Upper lobe of left lung (tissue), 4 donors: ENCODE measurements around the gene FA2H.

ENCODE experiments used
- EP300 ChIP-seq, 4 donors: sonication (generic); formaldehyde crosslinking; IDR thresholded peaks; one replicate each; pipeline ENCODE4 v1.5.1; 2017; ENCODE audit warnings: antibody characterized with exemption in 4 of 4, control low read depth in 2 of 4
- POLR2A ChIP-seq, 4 donors: fragments of 450-650 bp; IDR thresholded peaks; one replicate each; pipeline ENCODE4 v1.5.1; 2016 to 2017; ENCODE audit warnings: antibody characterized with exemption in 4 of 4, mild to moderate bottlenecking in 2 of 4
- TF ChIP-seq, protein P1 (sequence below), 6 experiments: fragments of 450-650 bp in 4 of 6; fragments of 200-600 bp in 2 of 6; sonication (generic) in 2 of 6; IDR thresholded peaks; one replicate each; pipeline ENCODE4 v1.5.1; 2016 to 2019; ENCODE audit warnings: antibody characterized with exemption in 6 of 6

DNA sequence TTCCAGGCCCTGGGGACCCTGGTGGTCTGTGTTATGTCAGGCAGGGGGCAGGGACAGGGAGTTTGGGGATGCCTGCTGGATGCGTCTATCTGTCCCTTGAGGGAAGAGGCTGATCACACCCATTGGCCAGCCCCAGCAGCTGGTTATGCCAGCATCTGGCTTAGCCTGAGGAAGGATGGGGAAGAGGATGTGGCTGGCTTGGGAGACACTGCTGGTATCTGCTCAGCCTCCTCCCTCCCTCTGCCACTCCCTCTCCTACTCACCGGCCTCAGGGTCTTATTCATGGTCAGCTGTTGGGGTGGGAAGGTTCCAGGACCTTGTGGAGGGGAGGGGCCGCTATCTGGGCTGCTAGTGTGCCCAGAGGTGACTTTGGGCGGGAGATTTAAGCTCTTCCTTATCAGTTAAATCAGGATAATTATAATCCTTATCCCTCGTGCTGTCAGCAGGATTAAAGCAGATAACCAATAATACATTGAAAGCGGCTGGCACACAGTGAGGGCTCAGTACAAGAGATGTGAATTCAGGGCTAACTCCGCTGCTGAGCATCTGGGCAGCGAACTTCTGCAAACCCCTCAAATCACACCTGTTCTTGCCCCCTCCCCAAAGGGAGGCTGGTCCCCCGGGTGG is 38.0 kb downstream of the FA2H start:
- TF ChIP-seq, protein P1, sequence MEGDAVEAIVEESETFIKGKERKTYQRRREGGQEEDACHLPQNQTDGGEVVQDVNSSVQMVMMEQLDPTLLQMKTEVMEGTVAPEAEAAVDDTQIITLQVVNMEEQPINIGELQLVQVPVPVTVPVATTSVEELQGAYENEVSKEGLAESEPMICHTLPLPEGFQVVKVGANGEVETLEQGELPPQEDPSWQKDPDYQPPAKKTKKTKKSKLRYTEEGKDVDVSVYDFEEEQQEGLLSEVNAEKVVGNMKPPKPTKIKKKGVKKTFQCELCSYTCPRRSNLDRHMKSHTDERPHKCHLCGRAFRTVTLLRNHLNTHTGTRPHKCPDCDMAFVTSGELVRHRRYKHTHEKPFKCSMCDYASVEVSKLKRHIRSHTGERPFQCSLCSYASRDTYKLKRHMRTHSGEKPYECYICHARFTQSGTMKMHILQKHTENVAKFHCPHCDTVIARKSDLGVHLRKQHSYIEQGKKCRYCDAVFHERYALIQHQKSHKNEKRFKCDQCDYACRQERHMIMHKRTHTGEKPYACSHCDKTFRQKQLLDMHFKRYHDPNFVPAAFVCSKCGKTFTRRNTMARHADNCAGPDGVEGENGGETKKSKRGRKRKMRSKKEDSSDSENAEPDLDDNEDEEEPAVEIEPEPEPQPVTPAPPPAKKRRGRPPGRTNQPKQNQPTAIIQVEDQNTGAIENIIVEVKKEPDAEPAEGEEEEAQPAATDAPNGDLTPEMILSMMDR (IDR thresholded peaks at IDR 0.05), result no peak
- TF ChIP-seq POLR2A (IDR thresholded peaks at IDR 0.05) (no peak), EP300 (IDR thresholded peaks at IDR 0.05) (no peak)
